GM12801 (cell line): ENCODE data around the gene SYTL3.

ENCODE experiments used
- TF ChIP-seq, protein P1 (sequence below): IDR thresholded peaks from one replicate; pipeline ENCODE4 v1.5.1; 2011; ENCODE audit warnings: control low read depth; ENCODE audit not compliant: insufficient read length; ENCODE audit errors: extremely low read depth

The SYTL3 gene

DNA sequence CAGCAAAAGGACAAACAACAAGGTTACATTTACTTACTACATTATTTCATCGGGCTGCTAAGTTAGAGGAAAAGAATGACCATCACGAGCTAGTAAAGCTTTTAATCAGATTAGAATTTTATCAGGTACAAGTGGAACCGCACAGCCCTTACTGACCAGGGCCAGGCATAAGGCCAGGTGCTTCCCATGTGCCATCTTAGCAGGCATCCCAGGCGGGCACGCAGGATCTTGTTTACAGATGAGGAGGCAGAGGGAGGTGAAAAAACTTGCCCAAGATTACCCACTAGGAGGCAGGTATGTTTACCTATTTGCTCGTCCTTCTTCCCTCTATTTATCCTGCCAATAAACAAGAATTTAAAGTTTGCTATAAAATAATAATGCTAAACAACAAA is 158.6 kb downstream of the SYTL3 start:
- TF ChIP-seq, protein P1, sequence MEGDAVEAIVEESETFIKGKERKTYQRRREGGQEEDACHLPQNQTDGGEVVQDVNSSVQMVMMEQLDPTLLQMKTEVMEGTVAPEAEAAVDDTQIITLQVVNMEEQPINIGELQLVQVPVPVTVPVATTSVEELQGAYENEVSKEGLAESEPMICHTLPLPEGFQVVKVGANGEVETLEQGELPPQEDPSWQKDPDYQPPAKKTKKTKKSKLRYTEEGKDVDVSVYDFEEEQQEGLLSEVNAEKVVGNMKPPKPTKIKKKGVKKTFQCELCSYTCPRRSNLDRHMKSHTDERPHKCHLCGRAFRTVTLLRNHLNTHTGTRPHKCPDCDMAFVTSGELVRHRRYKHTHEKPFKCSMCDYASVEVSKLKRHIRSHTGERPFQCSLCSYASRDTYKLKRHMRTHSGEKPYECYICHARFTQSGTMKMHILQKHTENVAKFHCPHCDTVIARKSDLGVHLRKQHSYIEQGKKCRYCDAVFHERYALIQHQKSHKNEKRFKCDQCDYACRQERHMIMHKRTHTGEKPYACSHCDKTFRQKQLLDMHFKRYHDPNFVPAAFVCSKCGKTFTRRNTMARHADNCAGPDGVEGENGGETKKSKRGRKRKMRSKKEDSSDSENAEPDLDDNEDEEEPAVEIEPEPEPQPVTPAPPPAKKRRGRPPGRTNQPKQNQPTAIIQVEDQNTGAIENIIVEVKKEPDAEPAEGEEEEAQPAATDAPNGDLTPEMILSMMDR, result no peak

DNA sequence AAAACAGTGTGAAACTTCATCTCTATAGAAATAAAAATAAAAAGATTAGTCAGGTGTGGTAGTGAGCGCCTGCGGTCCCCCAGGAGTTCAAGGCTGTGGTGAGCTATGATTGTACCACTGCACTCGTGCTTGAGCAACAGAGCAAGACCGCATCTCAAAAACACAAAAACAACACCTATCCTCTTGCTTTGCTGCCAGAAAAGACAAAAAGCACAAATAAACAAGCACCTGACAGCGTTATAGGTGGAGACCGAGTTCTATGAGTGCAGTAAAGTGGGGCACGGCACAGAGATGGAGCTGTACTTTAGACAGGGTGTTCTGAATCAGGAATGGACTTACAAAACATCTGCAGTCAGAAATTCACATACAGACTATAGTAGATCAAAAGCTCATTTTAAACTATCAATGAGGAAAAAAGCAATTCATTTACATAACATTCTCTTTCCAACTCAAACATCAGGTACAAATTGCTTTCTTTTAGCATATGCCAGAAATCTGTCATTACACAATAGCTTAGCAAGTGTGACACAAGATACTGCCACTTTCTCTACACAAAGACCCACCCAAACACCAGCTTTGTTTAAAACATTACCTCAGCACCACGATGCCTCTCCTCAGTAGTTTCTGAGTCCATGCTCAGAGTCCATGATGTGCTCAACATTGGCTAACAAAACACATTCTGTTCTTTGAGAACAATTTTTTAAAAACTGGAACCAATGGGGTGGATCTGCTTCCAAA is 159.3 kb downstream of the SYTL3 start:
- TF ChIP-seq, protein P1, result no peak

DNA sequence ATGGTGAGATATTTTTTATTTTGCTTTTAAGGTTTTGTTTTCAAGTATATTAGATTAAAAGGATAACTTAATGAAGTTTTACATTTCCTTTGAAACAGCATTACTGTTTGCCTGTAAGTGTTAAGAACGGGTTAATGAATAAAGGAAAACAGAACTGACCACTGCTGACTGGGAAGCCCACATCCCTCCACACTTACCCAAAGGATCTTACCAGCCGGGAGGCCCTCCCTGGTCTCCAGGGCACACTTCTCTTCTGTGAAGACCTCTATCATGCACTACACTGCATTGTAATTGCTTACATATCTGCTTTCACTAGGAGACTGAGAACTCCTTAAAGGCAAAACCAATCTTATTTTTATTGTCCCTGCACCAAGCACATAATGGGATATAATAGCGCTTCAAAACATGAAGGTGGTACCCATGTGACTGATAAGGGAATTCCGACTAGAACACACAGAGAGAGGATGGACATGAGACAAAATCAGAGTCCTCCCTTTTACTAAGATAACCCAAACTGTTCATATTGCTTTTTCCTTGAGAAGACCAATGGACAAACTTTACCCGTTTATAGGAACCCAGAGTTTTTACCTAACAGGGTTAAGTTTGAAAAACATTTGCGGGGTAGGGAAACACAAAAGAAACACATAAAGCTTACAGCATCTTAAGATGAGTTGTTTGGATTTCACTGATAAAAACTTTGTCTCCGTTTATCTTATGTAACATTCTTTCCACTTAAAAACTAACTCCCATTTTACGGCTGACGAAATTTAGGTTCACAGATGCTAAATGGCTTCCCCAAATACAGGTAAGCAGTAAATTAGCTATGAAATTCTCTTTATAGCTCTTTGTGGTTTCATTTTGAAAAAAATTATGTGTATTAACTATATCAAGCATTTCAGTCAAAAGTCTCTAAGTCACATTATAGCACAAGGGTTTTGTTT is 160.6 kb downstream of the SYTL3 start:
- TF ChIP-seq, protein P1, result no peak

DNA sequence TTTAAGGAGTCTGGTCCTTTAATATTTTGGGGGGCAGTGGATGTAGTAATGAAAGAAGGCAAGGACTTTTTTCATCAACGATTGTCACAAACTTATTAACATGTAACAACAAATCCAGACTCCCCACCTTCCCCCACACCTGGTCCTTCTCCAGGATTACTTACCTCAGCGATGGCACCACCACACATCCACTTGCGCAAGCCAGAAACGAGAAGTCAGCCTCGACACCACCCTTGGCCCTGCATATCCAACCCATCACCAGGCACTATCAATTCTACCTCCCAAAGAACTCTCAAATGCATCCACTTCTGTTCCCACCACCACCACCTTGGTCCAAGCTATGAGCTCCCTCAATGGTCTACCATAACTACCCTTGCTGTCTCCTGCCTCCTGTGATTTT is 162.8 kb downstream of the SYTL3 start:
- TF ChIP-seq, protein P1, result no peak

DNA sequence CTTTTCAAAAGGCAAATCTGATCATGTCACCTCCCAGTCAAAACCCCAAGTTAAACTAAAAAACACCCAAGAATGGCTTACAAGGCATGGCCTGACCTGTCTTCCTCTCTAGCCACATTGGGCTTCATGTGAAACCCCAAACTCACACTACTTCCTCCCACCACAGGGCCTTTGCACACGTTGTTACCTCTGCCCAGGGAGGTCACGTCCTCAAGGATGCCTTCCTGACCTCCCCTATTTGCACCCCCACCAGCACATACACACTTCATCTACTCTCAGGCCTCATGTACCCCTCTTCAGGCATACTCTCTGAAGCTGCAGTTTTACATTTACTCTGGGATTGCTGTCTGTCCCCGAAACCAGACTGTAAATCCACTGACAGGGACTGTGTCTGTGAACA is 163.2 kb downstream of the SYTL3 start:
- TF ChIP-seq, protein P1, result no peak
